Measurements from ENCODE around the gene RPL13A. TPM values are rescaled to one million over a fixed set of nuclear protein-coding genes. Genes with fewer than 3 reads are reported as not detected.

RPL13A gene
- total and polyA plus RNA-seq, 2 of the 13 experiments (the other 11 are each of a cell fraction or from before 2014, with no cell fraction given): 2,601 to 3,407 TPM

DNA sequence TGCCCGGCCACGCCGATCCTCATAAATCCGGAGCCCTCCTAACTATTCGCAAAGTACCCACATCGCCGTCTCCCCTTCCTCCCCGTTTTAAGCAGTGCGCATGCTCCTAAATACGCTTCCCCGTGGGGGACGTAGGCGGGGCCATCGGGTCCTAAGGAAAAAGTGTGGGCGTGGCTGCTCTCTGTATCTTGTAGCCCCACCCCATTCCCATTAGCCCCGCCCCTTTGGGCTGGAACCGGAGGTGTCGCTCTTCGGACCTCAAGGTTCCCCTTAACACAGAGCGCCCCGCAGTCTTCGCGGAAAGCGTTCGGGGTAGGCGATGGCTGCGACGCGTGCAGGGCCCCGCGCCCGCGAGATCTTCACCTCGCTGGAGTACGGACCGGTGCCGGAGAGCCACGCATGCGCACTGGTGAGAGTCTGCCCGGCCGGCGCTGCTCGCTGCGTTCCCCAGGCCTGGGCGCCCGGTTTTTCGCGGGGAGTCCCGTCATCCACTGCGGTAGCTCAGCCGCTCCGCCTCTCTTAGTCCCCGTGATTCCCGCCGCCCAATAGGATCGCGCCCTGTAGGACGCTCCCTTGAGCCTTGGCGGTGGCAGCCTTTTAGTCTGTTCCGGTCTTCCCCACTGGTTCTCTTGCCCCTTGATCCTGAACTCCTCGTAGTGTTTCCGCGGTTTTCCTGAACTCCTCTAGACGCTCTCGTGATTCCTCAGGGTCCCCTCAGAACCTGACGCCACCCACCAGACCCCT, 34.2 kb upstream of the RPL13A start, which contains the start of gene ALDH16A1 (continued):
- TF ChIP-seq ZFYVE20 (CRISPR knock-in tag; IDR thresholded peaks at IDR 0.05; ENCODE audit: borderline replicate concordance, low read depth) (0 out of 2 replicates have a peak, but pooled peaks have one; percentile 44), ZNF180 (CRISPR knock-in tag; IDR thresholded peaks at IDR 0.05; ENCODE audit: borderline replicate concordance, low read depth) (no peak), GATAD1 (CRISPR knock-in tag; IDR thresholded peaks at IDR 0.05) (peak; percentile 89), RARG (CRISPR knock-in tag; IDR thresholded peaks at IDR 0.05; ENCODE audit: low read depth) (no peak), MAZ (IDR thresholded peaks at IDR 0.05; ENCODE audit: borderline replicate concordance, low read depth, low read length) (no peak), MAZ (CRISPR knock-in tag; IDR thresholded peaks at IDR 0.05; ENCODE audit: low read depth) (peak; percentile 60; the same call in 1 of the 2 replicates), SMC3 (IDR thresholded peaks at IDR 0.05; ENCODE audit: low read length) (no peak), ZNF629 (CRISPR knock-in tag; conservative IDR thresholded peaks at IDR 0.05) (no peak), SIX4 (CRISPR knock-in tag; IDR thresholded peaks at IDR 0.05) (no peak; the same call in 1 of the 2 replicates), ZBTB42 (CRISPR knock-in tag; IDR thresholded peaks at IDR 0.05) (peak; percentile 72; the same call in 1 of the 2 replicates), NBN (conservative IDR thresholded peaks at IDR 0.05) (no peak), ZNF740 (CRISPR knock-in tag; IDR thresholded peaks at IDR 0.05) (no peak), ZBTB33 (CRISPR knock-in tag; IDR thresholded peaks at IDR 0.05) (no peak), ZNF33B (CRISPR knock-in tag; IDR thresholded peaks at IDR 0.05) (0 out of 2 replicates have a peak, but pooled peaks have one; percentile 50), ZNF839 (CRISPR knock-in tag; IDR thresholded peaks at IDR 0.05; ENCODE audit: borderline replicate concordance) (0 out of 2 replicates have a peak, but pooled peaks have one; percentile 11), KDM3A (CRISPR knock-in tag; IDR thresholded peaks at IDR 0.05; ENCODE audit: low read depth) (no peak), ZFP1 (CRISPR knock-in tag; IDR thresholded peaks at IDR 0.05) (no peak), KDM5B (CRISPR knock-in tag; IDR thresholded peaks at IDR 0.05; ENCODE audit: borderline replicate concordance) (peak; percentile 66; the same call in 1 of the 2 replicates), ZBTB7A (CRISPR knock-in tag; IDR thresholded peaks at IDR 0.05) (no peak), SIN3A (IDR thresholded peaks at IDR 0.05; ENCODE audit: borderline replicate concordance, low read depth, low read length) (no peak; the same call in 1 of the 2 replicates), MIER3 (CRISPR knock-in tag; IDR thresholded peaks at IDR 0.05; ENCODE audit: borderline replicate concordance) (no peak), HMG20A (CRISPR knock-in tag; IDR thresholded peaks at IDR 0.05; ENCODE audit: borderline replicate concordance) (no peak)
- TF ChIP-seq, protein P1, sequence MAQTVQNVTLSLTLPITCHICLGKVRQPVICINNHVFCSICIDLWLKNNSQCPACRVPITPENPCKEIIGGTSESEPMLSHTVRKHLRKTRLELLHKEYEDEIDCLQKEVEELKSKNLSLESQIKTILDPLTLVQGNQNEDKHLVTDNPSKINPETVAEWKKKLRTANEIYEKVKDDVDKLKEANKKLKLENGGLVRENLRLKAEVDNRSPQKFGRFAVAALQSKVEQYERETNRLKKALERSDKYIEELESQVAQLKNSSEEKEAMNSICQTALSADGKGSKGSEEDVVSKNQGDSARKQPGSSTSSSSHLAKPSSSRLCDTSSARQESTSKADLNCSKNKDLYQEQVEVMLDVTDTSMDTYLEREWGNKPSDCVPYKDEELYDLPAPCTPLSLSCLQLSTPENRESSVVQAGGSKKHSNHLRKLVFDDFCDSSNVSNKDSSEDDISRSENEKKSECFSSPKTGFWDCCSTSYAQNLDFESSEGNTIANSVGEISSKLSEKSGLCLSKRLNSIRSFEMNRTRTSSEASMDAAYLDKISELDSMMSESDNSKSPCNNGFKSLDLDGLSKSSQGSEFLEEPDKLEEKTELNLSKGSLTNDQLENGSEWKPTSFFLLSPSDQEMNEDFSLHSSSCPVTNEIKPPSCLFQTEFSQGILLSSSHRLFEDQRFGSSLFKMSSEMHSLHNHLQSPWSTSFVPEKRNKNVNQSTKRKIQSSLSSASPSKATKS (CRISPR knock-in tag; IDR thresholded peaks at IDR 0.05): no peak
- TF ChIP-seq, protein P2, sequence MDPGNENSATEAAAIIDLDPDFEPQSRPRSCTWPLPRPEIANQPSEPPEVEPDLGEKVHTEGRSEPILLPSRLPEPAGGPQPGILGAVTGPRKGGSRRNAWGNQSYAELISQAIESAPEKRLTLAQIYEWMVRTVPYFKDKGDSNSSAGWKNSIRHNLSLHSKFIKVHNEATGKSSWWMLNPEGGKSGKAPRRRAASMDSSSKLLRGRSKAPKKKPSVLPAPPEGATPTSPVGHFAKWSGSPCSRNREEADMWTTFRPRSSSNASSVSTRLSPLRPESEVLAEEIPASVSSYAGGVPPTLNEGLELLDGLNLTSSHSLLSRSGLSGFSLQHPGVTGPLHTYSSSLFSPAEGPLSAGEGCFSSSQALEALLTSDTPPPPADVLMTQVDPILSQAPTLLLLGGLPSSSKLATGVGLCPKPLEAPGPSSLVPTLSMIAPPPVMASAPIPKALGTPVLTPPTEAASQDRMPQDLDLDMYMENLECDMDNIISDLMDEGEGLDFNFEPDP (CRISPR knock-in tag; conservative IDR thresholded peaks at IDR 0.05): no peak

Data from HepG2 (cell line).